ENCODE results near the gene VPS9D1.

DNA sequence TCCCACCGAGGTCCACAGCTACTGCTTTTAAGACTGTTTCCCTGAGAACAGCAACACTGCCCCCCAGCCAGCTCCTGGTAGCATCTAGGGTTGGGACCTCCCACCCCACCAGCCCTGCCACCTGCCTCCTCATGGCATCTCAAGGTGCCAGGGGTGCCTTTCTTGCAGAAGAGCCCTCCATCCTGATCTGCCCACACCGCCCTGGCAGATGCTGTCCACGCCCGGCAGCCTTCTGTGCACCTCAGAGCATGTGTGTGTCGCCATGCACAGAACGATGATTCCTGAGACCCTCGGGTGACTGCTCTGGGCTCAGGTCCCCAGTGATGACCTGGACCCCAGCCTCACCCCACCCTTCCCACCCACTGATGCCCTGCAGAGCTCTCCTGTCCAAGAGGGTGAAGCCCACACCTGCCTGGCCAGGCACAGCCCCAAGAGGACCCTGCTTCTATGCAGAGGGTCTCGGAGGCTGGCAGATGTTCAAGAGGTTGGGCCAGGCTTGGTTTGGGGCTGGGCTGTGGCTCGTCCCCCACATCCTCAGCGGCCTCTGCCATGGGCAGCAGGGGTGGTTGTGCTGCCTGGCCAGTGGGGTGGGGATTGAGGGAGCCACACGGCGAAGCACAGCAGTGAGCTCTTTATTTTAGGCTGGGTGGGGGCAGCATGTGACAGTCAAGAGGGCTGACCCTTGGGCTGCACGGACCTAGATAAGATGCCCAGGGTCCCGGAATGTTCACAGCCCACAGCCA is 14.0 kb downstream of the VPS9D1 start:
- TF ChIP-seq, protein P1, sequence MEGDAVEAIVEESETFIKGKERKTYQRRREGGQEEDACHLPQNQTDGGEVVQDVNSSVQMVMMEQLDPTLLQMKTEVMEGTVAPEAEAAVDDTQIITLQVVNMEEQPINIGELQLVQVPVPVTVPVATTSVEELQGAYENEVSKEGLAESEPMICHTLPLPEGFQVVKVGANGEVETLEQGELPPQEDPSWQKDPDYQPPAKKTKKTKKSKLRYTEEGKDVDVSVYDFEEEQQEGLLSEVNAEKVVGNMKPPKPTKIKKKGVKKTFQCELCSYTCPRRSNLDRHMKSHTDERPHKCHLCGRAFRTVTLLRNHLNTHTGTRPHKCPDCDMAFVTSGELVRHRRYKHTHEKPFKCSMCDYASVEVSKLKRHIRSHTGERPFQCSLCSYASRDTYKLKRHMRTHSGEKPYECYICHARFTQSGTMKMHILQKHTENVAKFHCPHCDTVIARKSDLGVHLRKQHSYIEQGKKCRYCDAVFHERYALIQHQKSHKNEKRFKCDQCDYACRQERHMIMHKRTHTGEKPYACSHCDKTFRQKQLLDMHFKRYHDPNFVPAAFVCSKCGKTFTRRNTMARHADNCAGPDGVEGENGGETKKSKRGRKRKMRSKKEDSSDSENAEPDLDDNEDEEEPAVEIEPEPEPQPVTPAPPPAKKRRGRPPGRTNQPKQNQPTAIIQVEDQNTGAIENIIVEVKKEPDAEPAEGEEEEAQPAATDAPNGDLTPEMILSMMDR (IDR thresholded peaks at IDR 0.05; ENCODE audit: insufficient read depth, low read depth, low read length) = no peak
- TF ChIP-seq EZH2 (IDR thresholded peaks at IDR 0.05; ENCODE audit: insufficient read depth, low read length) = no peak

Data from astrocyte (in vitro differentiated cells and primary cell).